ENCODE measurements around the gene SLC30A10.
A peak's percentile ranks its signal among the peaks of the same experiment; 100 is the strongest.
"Not testable (repeated sequence)": the region's sequence is repeated elsewhere in the genome, so short reads cannot be mapped to it uniquely, and the experiment has no call there.

The SLC30A10 gene

DNA sequence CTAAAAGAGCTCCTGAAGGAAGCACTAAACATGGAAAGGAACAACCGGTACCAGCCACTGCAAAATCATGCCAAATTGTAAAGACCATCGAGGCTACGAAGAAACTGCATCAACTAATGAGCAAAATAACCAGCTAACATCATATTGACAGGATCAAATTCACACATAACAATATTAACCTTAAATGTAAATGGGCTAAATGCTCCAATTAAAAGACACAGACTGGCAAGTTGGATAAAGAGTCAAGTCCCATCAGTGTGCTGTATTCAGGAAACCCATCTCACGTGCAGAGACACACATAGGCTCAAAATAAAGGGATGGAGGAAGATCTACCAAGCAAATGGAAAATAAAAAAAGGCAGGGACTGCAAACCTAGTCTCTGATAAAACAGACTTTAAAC is 39.7 kb downstream of the SLC30A10 start:
- DNase-seq = not testable (repeated sequence)

DNA sequence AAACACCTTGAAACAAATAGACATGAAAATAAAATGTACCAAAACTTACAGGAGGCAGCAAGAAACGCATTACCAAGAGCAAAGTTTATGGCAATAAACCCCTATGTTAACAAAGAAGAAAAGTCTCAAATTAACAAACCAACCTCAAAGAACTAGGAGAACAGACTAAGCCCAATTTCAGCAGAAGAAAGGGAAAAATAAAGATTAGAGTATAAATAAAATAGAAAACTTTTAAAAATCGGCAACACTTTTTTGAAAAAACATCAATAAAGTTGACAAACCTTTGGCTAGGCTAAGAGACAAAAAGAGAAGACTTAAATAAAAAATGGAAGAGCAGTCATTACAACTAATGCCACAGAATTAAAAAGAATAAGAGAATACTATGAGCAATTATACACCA is 42.7 kb downstream of the SLC30A10 start:
- no peak for DNase-seq

DNA sequence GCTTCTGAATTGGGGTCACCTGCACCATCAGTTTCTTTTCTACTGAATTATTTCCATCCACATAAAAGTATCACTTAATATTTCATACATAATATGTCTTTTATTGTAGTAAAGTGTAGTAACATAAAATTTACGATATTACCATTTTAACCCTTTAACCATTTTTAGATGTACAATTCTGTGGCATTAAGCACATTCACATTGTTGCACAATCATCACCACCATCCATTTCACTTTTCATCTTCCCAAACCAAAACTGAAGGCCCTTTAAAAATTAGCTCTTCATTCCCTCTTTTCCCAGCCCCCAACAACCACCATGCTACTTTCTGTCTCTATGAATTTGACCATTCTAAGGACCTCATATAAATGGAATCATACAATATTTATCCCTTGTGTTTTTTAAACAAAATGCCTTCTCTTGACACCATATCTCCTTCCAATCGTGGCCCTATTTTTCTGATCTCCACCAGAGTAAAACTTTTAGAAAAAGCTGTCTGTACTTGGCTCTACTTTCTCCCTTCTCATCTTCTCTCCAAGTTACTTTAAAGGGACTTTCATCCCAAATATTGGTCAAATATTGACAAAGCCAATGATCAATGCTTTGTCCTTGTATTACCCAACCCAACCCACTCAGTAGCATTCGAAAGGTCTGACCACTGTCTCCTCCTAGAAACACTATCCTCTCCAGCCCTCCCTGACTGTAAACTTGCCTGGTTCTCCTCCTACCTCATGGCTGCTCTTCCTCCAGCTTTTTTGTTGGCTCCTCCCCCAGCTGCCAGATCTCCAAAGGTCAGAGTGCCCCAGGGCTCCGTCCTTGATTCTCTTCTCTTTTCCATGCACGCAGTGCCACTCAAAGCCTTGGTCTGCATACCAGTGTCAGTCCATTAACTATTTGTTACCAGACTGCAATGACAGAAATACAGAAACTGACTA is 44.7 kb downstream of the SLC30A10 start:
- no peak for DNase-seq

DNA sequence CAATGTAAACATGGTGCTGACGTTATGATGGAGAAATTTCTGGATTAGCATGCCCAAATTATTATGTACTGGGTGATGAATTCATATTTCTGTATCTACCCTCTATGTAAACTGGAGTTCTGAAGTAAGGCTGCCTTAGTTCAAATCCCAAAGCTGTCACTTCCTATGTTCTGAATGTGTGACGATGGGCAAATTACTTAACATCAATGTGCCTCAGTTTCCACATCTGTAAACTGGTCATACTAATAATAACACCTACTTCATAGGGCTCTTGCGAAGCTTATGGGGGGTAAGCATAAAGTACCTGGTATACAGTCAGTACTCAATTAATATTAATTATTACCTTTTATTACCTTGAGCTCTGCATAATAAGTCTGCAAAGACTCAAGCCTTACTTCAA is 45.6 kb downstream of the SLC30A10 start:
- no peak for DNase-seq

DNA sequence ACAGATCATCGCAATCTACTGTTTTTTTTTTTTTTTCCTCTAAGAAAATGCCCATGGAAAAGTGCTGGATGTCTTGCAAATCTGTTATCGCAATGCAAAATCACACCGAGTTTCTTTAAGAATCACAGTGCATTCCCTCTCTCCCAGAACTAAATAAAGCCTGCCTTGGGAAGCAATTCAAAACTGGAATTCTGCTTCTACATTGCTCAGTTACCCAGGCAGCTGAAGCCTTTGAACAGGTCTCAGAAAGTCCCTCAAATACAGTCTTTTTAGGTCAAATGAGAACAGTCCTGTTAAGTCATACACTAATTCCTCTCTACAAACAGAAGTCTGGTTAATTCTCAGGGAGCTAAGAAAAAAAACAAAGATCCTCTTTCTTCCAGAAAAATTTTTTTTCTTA is 46.3 kb downstream of the SLC30A10 start:
- no peak for DNase-seq

DNA sequence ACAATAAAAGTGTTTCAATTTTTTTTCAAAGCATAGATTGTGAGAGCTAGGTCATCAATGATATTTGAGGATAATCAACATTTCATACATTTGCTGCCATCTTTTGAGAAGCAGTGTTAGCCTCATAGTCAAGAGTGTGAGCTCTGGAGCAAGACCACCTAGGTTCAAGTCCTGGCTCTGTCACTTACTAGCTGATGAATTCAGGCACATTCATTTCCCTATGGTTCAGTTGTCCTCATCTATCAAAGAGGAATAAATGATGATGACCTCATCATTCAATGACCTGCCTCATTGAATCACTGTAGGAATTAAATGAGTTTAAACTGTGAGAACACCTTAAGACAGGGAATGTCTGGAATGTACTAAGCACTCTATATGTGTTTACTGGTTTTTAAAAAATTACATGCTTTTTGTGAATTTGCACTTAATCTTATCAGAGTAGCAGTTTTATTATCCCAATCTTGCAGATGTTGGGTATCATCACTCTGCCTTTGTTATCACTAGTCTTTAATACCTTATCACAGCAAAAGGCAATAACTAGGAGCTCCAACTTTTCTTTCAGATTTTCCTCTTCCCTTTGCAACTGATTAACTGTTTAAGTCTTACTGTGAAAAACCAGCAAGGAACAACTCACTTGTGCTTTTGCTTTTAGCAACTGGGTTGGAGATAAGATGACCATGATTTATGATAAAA is 47.4 kb downstream of the SLC30A10 start:
- no peak for DNase-seq

DNA sequence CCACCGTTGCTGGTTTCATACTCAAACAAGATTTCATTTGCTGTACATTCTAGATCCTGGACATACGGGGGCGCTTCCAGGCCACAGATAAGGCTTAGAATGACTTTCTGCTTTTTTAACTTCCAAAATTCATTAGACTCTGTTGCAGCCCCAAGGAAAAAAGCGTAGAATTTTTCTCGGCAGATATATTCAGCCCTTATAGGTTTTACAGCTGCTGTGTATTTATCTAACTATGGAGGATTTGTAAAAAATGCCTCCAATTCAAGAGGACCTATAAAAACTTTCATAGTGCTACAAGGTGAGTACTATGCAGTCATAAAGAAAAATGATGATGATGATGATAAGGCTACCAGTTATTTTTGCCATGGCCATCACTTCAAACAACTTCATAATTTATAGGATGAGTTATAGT is 51.6 kb downstream of the SLC30A10 start:
- DNase-seq = peak in 1 of 2 experiments; percentile 3

DNA sequence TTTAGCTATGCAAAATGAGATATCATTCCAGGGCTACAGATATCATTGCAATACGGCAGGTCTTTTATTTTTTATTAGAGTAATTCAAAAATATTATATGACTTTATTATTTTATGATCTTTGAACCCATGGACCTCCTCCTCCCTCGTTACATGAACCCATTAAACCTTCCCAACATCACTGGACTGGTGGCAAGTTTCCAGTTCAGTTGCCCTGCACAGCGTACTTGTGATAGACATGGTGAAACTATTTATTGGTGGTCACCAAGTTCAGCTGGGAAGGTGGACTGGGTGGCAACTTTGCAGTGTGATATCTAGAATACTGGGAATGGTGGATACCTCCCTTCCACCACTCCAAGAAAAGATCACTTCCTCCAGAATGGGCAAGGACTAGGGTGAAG is 52.5 kb downstream of the SLC30A10 start:
- DNase-seq = no peak

DNA sequence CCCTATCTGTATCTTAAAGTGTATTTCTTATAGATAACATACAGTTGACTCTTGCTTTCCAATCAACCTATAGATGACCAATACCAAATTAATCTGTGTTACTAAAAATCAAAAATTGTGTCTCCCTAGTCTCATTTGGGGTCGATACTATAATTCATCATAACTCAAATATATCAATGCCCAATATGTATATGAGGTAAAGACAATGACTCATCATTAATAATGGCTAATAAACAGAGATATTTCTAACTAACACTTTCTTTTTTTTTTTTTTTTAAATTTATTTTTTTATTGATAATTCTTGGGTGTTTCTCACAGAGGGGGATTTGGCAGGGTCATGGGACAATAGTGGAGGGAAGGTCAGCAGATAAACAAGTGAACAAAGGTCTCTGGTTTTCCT is 55.8 kb downstream of the SLC30A10 start:
- DNase-seq = not testable (repeated sequence)

DNA sequence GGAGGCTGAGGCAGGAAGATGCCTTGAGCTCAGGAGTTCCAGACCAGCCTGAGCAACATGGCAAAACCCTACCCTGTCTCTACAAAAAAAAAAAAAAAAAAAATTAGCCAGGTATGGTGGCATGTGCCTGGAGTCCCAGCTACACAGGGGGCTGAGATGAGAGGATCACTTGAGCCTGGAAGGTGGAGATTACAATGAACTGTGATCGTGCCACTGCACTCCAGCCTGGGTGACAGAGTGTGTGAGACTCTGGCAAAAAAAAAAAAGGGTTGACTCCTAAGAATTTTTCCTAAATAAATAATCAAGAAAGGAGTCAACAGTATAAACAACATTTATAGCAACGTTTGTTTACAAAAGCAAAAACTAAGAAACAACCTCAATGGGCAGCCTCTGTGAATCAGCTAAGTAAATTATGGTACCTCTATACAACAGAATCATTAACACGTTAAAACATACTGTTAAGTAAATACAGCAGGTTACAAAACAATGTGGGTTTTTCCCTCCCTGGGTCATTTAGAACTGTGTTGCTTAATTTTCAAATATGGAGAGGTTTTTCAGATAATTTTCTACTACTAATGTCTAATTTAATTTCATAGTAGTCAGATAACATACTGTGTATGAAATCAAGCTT is 56.8 kb downstream of the SLC30A10 start:
- DNase-seq = no peak

DNA sequence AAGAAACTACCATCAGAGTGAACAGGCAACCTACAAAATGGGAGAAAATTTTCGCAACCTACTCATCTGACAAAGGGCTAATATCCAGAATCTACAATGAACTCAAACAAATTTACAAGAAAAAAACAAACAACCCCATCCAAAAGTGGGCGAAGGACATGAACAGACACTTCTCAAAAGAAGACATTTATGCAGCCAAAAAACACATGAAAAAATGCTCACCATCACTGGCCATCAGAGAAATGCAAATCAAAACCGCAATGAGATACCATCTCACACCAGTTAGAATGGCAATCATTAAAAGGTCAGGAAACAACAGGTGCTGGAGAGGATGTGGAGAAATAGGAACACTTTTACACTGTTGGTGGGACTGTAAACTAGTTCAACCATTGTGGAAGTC is 59.7 kb downstream of the SLC30A10 start:
- not testable (repeated sequence) for DNase-seq
